Stimulated activated CD8-positive, alpha-beta memory T cell treated with anti-CD3 and anti-CD28 coated beads, Interleukin-4, amount 100 ng/mL, for 4 hours (primary cell): Measurements from ENCODE around the gene RFNG.

Source experiments
- DNase-seq, 2 donors: peaks; one replicate each; pipeline ENCODE4 v3.0.0-alpha.2; 2020; ENCODE audit warnings: low read depth in 2 of 2, low spot score in 1 of 2

Gene RFNG

GRCh38 chr17:82089723-82090548 is 38.3 kb upstream of the RFNG start:
- DNase-seq, result no peak

- DNase-seq, result no peak
Observed at GRCh38 chr17:82088838-82089722, 37.5 kb upstream of the RFNG start.

- DNase-seq, result no peak
Observed at GRCh38 chr17:82087961-82088837, 36.6 kb upstream of the RFNG start.

- DNase-seq, result no peak
Observed at GRCh38 chr17:82086941-82087906, 35.6 kb upstream of the RFNG start.

GRCh38 chr17:82085931-82086764 is 34.5 kb upstream of the RFNG start:
- DNase-seq, result no peak

GRCh38 chr17:82085031-82085861 is 33.6 kb upstream of the RFNG start:
- DNase-seq, result no peak

- DNase-seq, result no peak
Observed at GRCh38 chr17:82084373-82085030, 32.9 kb upstream of the RFNG start.

- DNase-seq, result no peak
Observed at GRCh38 chr17:82083533-82084359, 32.1 kb upstream of the RFNG start.

GRCh38 chr17:82083009-82083408 is 31.4 kb upstream of the RFNG start:
- no peak for DNase-seq

GRCh38 chr17:82082456-82082855 is 30.8 kb upstream of the RFNG start:
- DNase-seq, result no peak

- DNase-seq, result no peak
Observed at GRCh38 chr17:82081966-82082365, 30.4 kb upstream of the RFNG start.

- no peak for DNase-seq
Observed at GRCh38 chr17:82081546-82081945, 29.9 kb upstream of the RFNG start.

- DNase-seq, result no peak
Observed at GRCh38 chr17:82080789-82081464, 29.3 kb upstream of the RFNG start.

GRCh38 chr17:82080048-82080788 is 28.6 kb upstream of the RFNG start:
- no peak for DNase-seq

- no peak for DNase-seq
Observed at GRCh38 chr17:82079001-82079677, 27.5 kb upstream of the RFNG start.
